HFF-Myc (cell line): Measurements from ENCODE around the gene EED.
"Not testable (repeated sequence)": the region's sequence is repeated elsewhere in the genome, so short reads cannot be mapped to it uniquely, and the experiment has no call there.

Source experiments
- DNase-seq: peaks from one replicate; pipeline ENCODE4 v3.0.0-alpha.2; 2011; ENCODE audit warnings: low read depth; ENCODE audit errors: extremely low read depth
- H3K4me3 ChIP-seq: replicated peaks from 2 replicates; pipeline ENCODE4 v1.5.1; 2011; ENCODE audit warnings: low read depth, mild to moderate bottlenecking, control low read depth, low read length
- TF ChIP-seq, protein P1 (sequence below): IDR thresholded peaks from 2 replicates; pipeline ENCODE4 v1.5.1; 2012; ENCODE audit warnings: mild to moderate bottlenecking, low read depth, low read length, control low read depth; ENCODE audit errors: missing control alignments

Gene EED

GRCh38 chr11:86302092-86302793 is 57.7 kb downstream of the EED start, which contains the start of gene HIKESHI:
TSS of gene HIKESHI (plus strand) at chr11:86302240. CDS start at chr11:86302449, 209 bp downstream.
- TF ChIP-seq, protein P1, sequence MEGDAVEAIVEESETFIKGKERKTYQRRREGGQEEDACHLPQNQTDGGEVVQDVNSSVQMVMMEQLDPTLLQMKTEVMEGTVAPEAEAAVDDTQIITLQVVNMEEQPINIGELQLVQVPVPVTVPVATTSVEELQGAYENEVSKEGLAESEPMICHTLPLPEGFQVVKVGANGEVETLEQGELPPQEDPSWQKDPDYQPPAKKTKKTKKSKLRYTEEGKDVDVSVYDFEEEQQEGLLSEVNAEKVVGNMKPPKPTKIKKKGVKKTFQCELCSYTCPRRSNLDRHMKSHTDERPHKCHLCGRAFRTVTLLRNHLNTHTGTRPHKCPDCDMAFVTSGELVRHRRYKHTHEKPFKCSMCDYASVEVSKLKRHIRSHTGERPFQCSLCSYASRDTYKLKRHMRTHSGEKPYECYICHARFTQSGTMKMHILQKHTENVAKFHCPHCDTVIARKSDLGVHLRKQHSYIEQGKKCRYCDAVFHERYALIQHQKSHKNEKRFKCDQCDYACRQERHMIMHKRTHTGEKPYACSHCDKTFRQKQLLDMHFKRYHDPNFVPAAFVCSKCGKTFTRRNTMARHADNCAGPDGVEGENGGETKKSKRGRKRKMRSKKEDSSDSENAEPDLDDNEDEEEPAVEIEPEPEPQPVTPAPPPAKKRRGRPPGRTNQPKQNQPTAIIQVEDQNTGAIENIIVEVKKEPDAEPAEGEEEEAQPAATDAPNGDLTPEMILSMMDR: no peak
- DNase-seq: peak; percentile 94

DNA sequence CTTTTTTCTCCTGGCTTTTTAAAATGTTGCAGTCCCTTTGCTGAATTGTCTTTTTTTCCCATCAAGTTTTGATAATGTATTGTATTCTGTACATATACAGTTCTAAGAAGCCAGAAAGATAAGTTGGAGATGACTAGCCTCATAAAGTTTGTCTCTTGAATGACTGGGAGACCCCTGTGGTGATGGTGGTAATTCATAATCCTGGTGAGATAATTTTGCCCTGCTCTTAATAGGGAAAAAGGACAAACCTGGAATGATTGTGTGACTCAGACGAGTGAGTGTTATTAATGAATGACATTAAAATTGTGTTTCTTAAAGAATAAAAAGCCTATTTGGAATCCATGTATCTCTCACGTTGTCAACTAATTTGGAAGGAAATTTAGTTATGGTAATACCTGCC is 58.7 kb downstream of the EED start:
- DNase-seq: no peak
- TF ChIP-seq, protein P1: no peak
- peak overlapping the region; percentile 97 for H3K4me3 ChIP-seq

More at GRCh38 chr11:86302092-86302793, 57.7 kb downstream of the EED start, which contains the start of gene HIKESHI:
- H3K4me3 ChIP-seq: peak within 1 kb of the TSS; percentile 97

GRCh38 chr11:86308710-86309109 is 64.2 kb downstream of the EED start:
- DNase-seq, H3K4me3 ChIP-seq: not testable (repeated sequence)

- no peak for DNase-seq
- no peak overlapping the region for H3K4me3 ChIP-seq
- TF ChIP-seq, protein P1: no peak
These were observed 69.2 kb downstream of the EED start for GRCh38 chr11:86313793-86314192.

DNA sequence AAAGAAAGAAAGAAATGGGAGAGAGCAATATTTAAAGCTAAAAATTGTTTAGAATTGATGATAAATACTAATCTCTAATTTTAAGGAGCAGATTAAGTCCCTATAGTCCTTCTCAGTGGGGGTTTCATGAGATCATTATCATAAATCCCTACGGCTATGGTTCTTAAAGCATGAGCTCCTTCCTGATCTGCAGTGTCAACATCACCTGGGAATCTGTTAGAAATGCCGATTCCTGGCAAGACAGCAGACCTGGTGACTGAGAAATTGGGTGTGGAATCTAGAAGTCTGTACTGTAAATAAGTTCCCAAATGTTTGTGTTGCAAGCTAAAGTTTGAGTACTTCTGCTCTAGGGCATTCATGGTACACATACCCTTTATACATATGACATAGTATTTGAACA is 70.1 kb downstream of the EED start:
- no peak for DNase-seq
- H3K4me3 ChIP-seq: no peak overlapping the region
- TF ChIP-seq, protein P1: no peak
